SK-N-SH (cell line): ENCODE measurements around the gene COL5A1. TPM values are rescaled to one million over a fixed set of nuclear protein-coding genes. Genes with fewer than 3 reads are reported as not detected.
"Not testable (repeated sequence)": the region's sequence is repeated elsewhere in the genome, so short reads cannot be mapped to it uniquely, and the experiment has no call there.

ENCODE experiments used
- CTCF ChIA-PET: fragments of 300-600, 350-600 bp; formaldehyde crosslinking; extraction: SDS; loops from one replicate; lab custom pipeline; 2021; lab: Yijun Ruan, JAX
- POLR2A ChIA-PET: fragments of 350-600 bp; sonication (Branson Sonifier 250); formaldehyde crosslinking; extraction: SDS; loops from one replicate; lab custom pipeline; 2020; ENCODE audit warnings: antibody characterized with exemption, inconsistent platforms; lab: Yijun Ruan, JAX
- DNase-seq: peaks from one replicate; pipeline ENCODE4 v3.0.0; 2012
- H2AFZ ChIP-seq: fragments of 200-600 bp; sonication (generic); 2 replicates; pipeline ENCODE4 v1.8.1; 2016; ENCODE audit warnings: antibody characterized with exemption, mild to moderate bottlenecking, low read depth
- H3F3A ChIP-seq: fragments of 200-600 bp; sonication (generic); replicated peaks from 2 replicates; pipeline ENCODE3; 2016; ENCODE audit warnings: antibody characterized with exemption, mild to moderate bottlenecking; ENCODE audit not compliant: insufficient read depth
- H3K27ac ChIP-seq, 2 experiments: fragments of 200-500 bp in 1 of 2; fragments of 200-600 bp in 1 of 2; sonication (Bioruptor generic) in 1 of 2; sonication (generic), shearing (Covaris generic) in 1 of 2; 2 replicates each; pipeline versions ENCODE4 v1.5.1 to v1.6.1; 2014 to 2016; ENCODE audit warnings: low read depth in 2 of 2, inconsistent platforms in 1 of 2, low read length in 1 of 2, mild to moderate bottlenecking in 1 of 2, mixed read lengths in 1 of 2
- H3K27me3 ChIP-seq: fragments of 200-600 bp; sonication (generic), shearing (Covaris generic); 2 replicates; pipeline ENCODE4 v1.6.1; 2016; ENCODE audit warnings: mixed run types; ENCODE audit not compliant: insufficient read depth
- H3K36me3 ChIP-seq, 2 experiments: fragments of 200-500 bp in 1 of 2; fragments of 200-600 bp in 1 of 2; sonication (Bioruptor generic) in 1 of 2; sonication (generic) in 1 of 2; replicated peaks in 1 of 2; 2 replicates each; pipeline versions ENCODE3 to v1.5.1; 2014 to 2016; ENCODE audit warnings: low read length in 1 of 2, mild to moderate bottlenecking in 1 of 2; ENCODE audit not compliant: insufficient read depth in 2 of 2, control insufficient read depth in 1 of 2
- H3K4me1 ChIP-seq, 2 experiments: fragments of 200-500 bp in 1 of 2; fragments of 200-600 bp in 1 of 2; sonication (Bioruptor generic) in 1 of 2; sonication (generic), shearing (Covaris generic) in 1 of 2; 2 replicates each; pipeline versions ENCODE4 v1.5.1 to v1.6.1; 2014 to 2016; ENCODE audit warnings: low read depth in 1 of 2, low read length in 1 of 2, mixed run types in 1 of 2; ENCODE audit not compliant: insufficient read depth in 2 of 2, control insufficient read depth in 1 of 2
- H3K4me2 ChIP-seq: fragments of 200-600 bp; sonication (generic), shearing (Covaris generic); 2 replicates; pipeline ENCODE4 v1.6.1; 2017; ENCODE audit warnings: mixed run types
- H3K4me3 ChIP-seq, 2 experiments: fragments of 200-500 bp in 1 of 2; fragments of 200-600 bp in 1 of 2; sonication (Bioruptor generic) in 1 of 2; sonication (generic), shearing (Covaris generic) in 1 of 2; 2 replicates each; pipeline versions ENCODE4 v1.5.1 to v1.8.1; 2014 to 2016; ENCODE audit warnings: low read depth in 2 of 2, inconsistent platforms in 1 of 2, low read length in 1 of 2, mild to moderate bottlenecking in 1 of 2, mixed read lengths in 1 of 2, moderate library complexity in 1 of 2
- H3K79me2 ChIP-seq: fragments of 200-600 bp; sonication (generic); 2 replicates; pipeline ENCODE4 v1.8.1; 2017; ENCODE audit warnings: mild to moderate bottlenecking; ENCODE audit not compliant: insufficient read depth
- H3K9ac ChIP-seq: fragments of 200-600 bp; sonication (generic); 2 replicates; pipeline ENCODE4 v1.6.1; 2017; ENCODE audit warnings: mixed run types
- H3K9me2 ChIP-seq: fragments of 200-600 bp; sonication (generic); 2 replicates; pipeline ENCODE4 v1.6.1; 2017; ENCODE audit warnings: mixed run types
- H3K9me3 ChIP-seq: fragments of 200-600 bp; sonication (generic); 2 replicates; pipeline ENCODE4 v1.6.1; 2017; ENCODE audit warnings: mixed run types, mild to moderate bottlenecking, moderate library complexity
- H4K20me1 ChIP-seq: fragments of 200-600 bp; sonication (generic); 2 replicates; pipeline ENCODE4 v1.6.1; 2017; ENCODE audit warnings: mild to moderate bottlenecking, mixed run types; ENCODE audit not compliant: insufficient read depth
- CHD2 ChIP-seq: fragments of 150-350 bp; IDR thresholded peaks from 2 replicates; pipeline ENCODE4 v1.6.1; 2018; ENCODE audit warnings: low read length; ENCODE audit not compliant: partially characterized antibody
- ELF1 ChIP-seq: IDR thresholded peaks from 2 replicates; pipeline ENCODE4 v1.4.0; 2012
- EP300 ChIP-seq, 2 experiments: IDR thresholded peaks; 2 replicates each; pipeline versions ENCODE4 v1.4.0 to v1.6.1; 2012; ENCODE audit warnings: borderline replicate concordance in 1 of 2, low read depth in 1 of 2, low read length in 1 of 2
- FOSL2 ChIP-seq: IDR thresholded peaks from 2 replicates; pipeline ENCODE4 v1.4.0; 2012; ENCODE audit warnings: low read depth, mild to moderate bottlenecking, moderate library complexity, borderline replicate concordance
- FOXM1 ChIP-seq: IDR thresholded peaks from 2 replicates; pipeline ENCODE4 v1.4.0; 2012; ENCODE audit warnings: low read depth, mild to moderate bottlenecking
- MEF2A ChIP-seq: IDR thresholded peaks from 2 replicates; pipeline ENCODE4 v1.4.0; 2012; ENCODE audit warnings: low read depth, borderline replicate concordance
- NRF1 ChIP-seq: IDR thresholded peaks from 2 replicates; pipeline ENCODE4 v1.6.1; 2012; ENCODE audit warnings: low read depth, mild to moderate bottlenecking, low read length
- POLR2AphosphoS5 ChIP-seq: IDR thresholded peaks from 2 replicates; pipeline ENCODE4 v1.6.1; 2012; ENCODE audit warnings: low read depth, low read length
- RCOR1 ChIP-seq: fragments of 150-350 bp; IDR thresholded peaks from 2 replicates; pipeline ENCODE4 v1.6.1; 2017; ENCODE audit warnings: antibody characterized with exemption, low read length
- RFX5 ChIP-seq: IDR thresholded peaks from 2 replicates; pipeline ENCODE4 v1.6.1; 2012; ENCODE audit warnings: mild to moderate bottlenecking, improper control_type of control experiment, low read length
- RXRA ChIP-seq: IDR thresholded peaks from 2 replicates; pipeline ENCODE4 v1.4.0; 2012; ENCODE audit warnings: low read depth, mild to moderate bottlenecking, borderline replicate concordance
- SIN3A ChIP-seq: IDR thresholded peaks from 2 replicates; pipeline ENCODE4 v1.6.1; 2012; ENCODE audit warnings: low read depth, mild to moderate bottlenecking, low read length, moderate library complexity, borderline replicate concordance
- SMC3 ChIP-seq: IDR thresholded peaks from 2 replicates; pipeline ENCODE4 v1.6.1; 2012; ENCODE audit warnings: low read depth, low read length, improper control_type of control experiment
- TAF1 ChIP-seq: IDR thresholded peaks from 2 replicates; pipeline ENCODE4 v1.6.1; 2012; ENCODE audit warnings: low read depth, mild to moderate bottlenecking, low read length, moderate library complexity, borderline replicate concordance
- WGBS: methylation state at CpG from one replicate; pipeline ENCODE4 v1.1.6; 2017; ENCODE audit warnings: low lambda C conversion rate; 5-methylcytosine and 5-hydroxymethylcytosine counted together
- polyA plus RNA-seq, 3 experiments: library from polyadenylated mRNA; depleted of rRNA; stranded (reverse); fragments of >200 nt; gene quantifications; 2 replicates each; pipeline ENCODE4 v1.2.3, GENCODE V29; 2012
- TF ChIP-seq, protein P1 (sequence below): IDR thresholded peaks from 2 replicates; pipeline ENCODE4 v1.4.0; 2012; ENCODE audit warnings: low read depth
- TF ChIP-seq, protein P2 (sequence below): fragments of 150-350 bp; IDR thresholded peaks from 2 replicates; pipeline ENCODE4 v1.6.1; 2016; ENCODE audit warnings: mild to moderate bottlenecking, low read depth, low read length
- TF ChIP-seq, protein P3 (sequence below): IDR thresholded peaks from 2 replicates; pipeline ENCODE4; 2012
- TF ChIP-seq, protein P4 (sequence below): fragments of 200-600 bp; sonication (generic); IDR thresholded peaks from 2 replicates; pipeline ENCODE4 v1.6.1; 2017; ENCODE audit warnings: antibody characterized with exemption, mild to moderate bottlenecking, moderate library complexity

COL5A1 gene
- polyA plus RNA-seq, 1 of the 3 experiments (the other 2 are of a cell fraction) = 73.8 TPM

DNA sequence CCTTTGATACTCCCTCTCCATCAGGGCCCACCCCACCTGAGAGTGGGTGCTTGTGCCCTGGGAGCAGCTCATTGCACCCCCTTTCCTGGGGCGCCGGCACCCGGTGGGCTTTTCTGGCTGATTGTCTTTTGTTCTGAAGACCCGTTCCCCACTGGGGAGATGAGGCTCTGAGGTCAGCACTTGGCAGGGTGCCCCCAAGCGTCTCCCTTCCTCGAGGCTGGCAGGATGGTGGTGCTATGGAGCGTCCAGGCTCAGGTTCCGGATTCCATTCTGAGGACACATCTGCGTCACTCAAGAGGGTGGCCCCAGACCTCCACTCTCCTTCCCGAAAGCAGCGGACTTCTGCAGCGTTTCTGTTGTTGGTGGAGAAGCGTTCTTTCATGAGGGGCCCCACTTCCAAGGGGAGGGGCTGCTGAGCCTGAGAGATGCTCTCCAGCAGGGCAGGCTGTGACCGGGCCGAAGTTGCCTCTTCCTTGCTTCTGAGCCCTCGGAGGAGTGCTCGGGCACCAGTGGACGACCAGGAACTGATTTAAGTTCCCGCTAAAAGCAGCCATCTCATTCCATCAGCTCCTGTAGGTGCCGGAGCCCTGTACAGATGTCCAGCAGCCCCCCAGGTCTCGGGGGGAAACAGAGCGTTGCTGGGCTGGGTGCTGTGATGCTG, 42.2 kb downstream of the COL5A1 start:
- Histone ChIP-seq H2AFZ (no peak overlapping the region), H3K4me3 (no peak overlapping the region), H3K27ac (no peak overlapping the region; a peak in 1 of 4 replicates), H3K79me2 (peaks cover 90% of the 10 kb centered on the region), H3K9me2 (no peaks in the 10 kb centered on the region), H3K36me3 (peaks cover 0 to 26% of the 10 kb centered on the region in 2 experiments), H3K4me2 (no peak overlapping the region), H3F3A (peaks cover 26% of the 10 kb centered on the region), H3K27me3 (no peaks in the 10 kb centered on the region), H3K9me3 (no peaks in the 10 kb centered on the region), H4K20me1 (peaks cover 98% of the 10 kb centered on the region), H3K4me1 (no peaks in the 10 kb centered on the region), H3K9ac (no peak overlapping the region)
- CTCF ChIA-PET = interaction anchor here (1.3 to 1.8 kb wide), 3 partner anchors 14 to 234 kb away, joined by 3 to 7 read pairs (median 4); no protein-coding TSS in a partner anchor
- DNase-seq = no peak
- TF ChIP-seq, protein P1, sequence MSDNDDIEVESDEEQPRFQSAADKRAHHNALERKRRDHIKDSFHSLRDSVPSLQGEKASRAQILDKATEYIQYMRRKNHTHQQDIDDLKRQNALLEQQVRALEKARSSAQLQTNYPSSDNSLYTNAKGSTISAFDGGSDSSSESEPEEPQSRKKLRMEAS = no peak
- TF ChIP-seq FOSL2 (no peak), RXRA (no peak), FOXM1 (no peak), POLR2AphosphoS5 (no peak), EP300 (IDR thresholded peaks at IDR 0.05; ENCODE audit: borderline replicate concordance in 1 of 2, low read depth in 1 of 2, low read length in 1 of 2) (no peak), ELF1 (no peak), MEF2A (no peak), NRF1 (no peak), SIN3A (no peak), RCOR1 (no peak), RFX5 (no peak), CHD2 (no peak)
- TF ChIP-seq, protein P2, sequence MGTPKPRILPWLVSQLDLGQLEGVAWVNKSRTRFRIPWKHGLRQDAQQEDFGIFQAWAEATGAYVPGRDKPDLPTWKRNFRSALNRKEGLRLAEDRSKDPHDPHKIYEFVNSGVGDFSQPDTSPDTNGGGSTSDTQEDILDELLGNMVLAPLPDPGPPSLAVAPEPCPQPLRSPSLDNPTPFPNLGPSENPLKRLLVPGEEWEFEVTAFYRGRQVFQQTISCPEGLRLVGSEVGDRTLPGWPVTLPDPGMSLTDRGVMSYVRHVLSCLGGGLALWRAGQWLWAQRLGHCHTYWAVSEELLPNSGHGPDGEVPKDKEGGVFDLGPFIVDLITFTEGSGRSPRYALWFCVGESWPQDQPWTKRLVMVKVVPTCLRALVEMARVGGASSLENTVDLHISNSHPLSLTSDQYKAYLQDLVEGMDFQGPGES = no peak
- 92% methylated on average over 17 of the region's 22 CpGs for WGBS
- POLR2A ChIA-PET = no interaction called here

DNA sequence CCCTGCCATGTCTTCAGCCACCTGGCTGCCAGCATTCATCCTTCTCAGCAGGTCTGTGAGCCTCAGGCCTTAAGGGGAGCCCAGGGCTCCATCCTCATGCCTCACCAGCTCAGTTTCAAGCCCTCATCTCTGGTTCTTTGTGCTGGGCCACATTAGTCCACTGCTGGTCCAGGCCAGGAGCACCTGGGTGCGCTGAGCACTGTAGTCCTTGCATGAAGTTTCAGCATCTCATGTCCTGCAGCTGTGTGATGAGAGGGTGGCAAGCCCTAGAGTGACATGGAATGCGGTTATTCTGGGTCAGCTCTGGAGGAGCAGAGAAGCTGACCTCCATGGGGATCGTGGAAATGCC, 42.7 kb downstream of the COL5A1 start:
- POLR2A ChIA-PET = no interaction called here
- TF ChIP-seq SMC3 (no peak), FOSL2 (no peak), RCOR1 (no peak), TAF1 (no peak)
- TF ChIP-seq, protein P3, sequence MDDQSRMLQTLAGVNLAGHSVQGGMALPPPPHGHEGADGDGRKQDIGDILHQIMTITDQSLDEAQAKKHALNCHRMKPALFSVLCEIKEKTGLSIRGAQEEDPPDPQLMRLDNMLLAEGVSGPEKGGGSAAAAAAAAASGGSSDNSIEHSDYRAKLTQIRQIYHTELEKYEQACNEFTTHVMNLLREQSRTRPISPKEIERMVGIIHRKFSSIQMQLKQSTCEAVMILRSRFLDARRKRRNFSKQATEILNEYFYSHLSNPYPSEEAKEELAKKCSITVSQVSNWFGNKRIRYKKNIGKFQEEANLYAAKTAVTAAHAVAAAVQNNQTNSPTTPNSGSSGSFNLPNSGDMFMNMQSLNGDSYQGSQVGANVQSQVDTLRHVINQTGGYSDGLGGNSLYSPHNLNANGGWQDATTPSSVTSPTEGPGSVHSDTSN = no peak
- TF ChIP-seq, protein P4, sequence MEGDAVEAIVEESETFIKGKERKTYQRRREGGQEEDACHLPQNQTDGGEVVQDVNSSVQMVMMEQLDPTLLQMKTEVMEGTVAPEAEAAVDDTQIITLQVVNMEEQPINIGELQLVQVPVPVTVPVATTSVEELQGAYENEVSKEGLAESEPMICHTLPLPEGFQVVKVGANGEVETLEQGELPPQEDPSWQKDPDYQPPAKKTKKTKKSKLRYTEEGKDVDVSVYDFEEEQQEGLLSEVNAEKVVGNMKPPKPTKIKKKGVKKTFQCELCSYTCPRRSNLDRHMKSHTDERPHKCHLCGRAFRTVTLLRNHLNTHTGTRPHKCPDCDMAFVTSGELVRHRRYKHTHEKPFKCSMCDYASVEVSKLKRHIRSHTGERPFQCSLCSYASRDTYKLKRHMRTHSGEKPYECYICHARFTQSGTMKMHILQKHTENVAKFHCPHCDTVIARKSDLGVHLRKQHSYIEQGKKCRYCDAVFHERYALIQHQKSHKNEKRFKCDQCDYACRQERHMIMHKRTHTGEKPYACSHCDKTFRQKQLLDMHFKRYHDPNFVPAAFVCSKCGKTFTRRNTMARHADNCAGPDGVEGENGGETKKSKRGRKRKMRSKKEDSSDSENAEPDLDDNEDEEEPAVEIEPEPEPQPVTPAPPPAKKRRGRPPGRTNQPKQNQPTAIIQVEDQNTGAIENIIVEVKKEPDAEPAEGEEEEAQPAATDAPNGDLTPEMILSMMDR = no peak
- no peaks in the 10 kb centered on the region for H3K27me3 ChIP-seq
- H3K27ac ChIP-seq = no peak overlapping the region
- peaks cover 93% of the 10 kb centered on the region for H3K79me2 ChIP-seq
- H2AFZ ChIP-seq = no peak overlapping the region
- H4K20me1 ChIP-seq = peaks cover 99% of the 10 kb centered on the region
- WGBS = 93% methylated on average over 3 of the region's 3 CpGs
- no peak for DNase-seq
- no peak overlapping the region for H3K9ac ChIP-seq
- peaks cover 0 to 29% of the 10 kb centered on the region in 2 experiments for H3K36me3 ChIP-seq
- H3K4me2 ChIP-seq = no peak overlapping the region
- no peak overlapping the region for H3K4me3 ChIP-seq
- no peaks in the 10 kb centered on the region for H3K9me3 ChIP-seq
- peaks cover 26% of the 10 kb centered on the region for H3F3A ChIP-seq
- CTCF ChIA-PET = interaction anchor here (1.3 to 1.8 kb wide), 3 partner anchors 14 to 235 kb away, joined by 3 to 7 read pairs (median 4); no protein-coding TSS in a partner anchor
- no peaks in the 10 kb centered on the region for H3K9me2 ChIP-seq
- H3K4me1 ChIP-seq = no peaks in the 10 kb centered on the region

DNA sequence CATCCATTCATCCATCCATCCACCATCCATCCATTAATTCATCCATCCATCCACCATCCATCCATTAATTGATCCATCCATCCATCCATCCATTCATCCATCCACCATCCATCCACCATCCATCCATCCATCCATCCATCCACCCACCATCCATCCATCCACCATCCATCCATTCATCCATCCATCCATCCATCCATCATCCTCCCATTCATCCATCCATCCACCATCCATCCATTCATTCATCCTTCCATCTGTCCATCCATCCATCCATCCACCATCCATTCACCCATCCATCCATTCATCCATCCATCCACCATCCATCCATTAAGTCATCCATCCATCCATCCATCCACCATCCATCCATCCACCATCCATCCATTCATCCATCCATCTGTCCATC, 43.3 kb downstream of the COL5A1 start:
- H3K4me3 ChIP-seq, H2AFZ ChIP-seq, H3K27ac ChIP-seq, H3K4me2 ChIP-seq, POLR2A ChIA-PET, H3K9me3 ChIP-seq, DNase-seq, H3K9me2 ChIP-seq, H3K9ac ChIP-seq, H3K27me3 ChIP-seq, H3K4me1 ChIP-seq: not testable (repeated sequence)
- Histone ChIP-seq H3K36me3 (peaks cover 0 to 31% of the 10 kb centered on the region in 2 experiments), H4K20me1 (peaks cover 100% of the 10 kb centered on the region), H3F3A (peaks cover 26% of the 10 kb centered on the region), H3K79me2 (peaks cover 94% of the 10 kb centered on the region)
- CTCF ChIA-PET = interaction anchor here (1.8 kb wide), 1 partner anchor 235 kb away, joined by 7 read pairs; no protein-coding TSS in a partner anchor
